ENCODE results near the gene TXNRD2.

TXNRD2 gene

GRCh38 chr22:19857382-19857781 lies 84.2 kb downstream of the TXNRD2 start:
- no peak for DNase-seq (ENCODE audit: low read depth)
- no peak overlapping the region for H3K4me3 ChIP-seq (ENCODE audit: control insufficient read depth, low read depth, low read length)
- TF ChIP-seq CTCF (conservative IDR thresholded peaks at IDR 0.05; ENCODE audit: control insufficient read depth, insufficient read depth, low read depth, low read length): no peak

GRCh38 chr22:19855504-19856409 lies 85.9 kb downstream of the TXNRD2 start:
- H3K4me3 ChIP-seq (ENCODE audit: control insufficient read depth, low read depth, low read length): peak overlapping the region; percentile 76
- peak; percentile 75 for DNase-seq (ENCODE audit: low read depth)
- TF ChIP-seq CTCF (conservative IDR thresholded peaks at IDR 0.05; ENCODE audit: control insufficient read depth, insufficient read depth, low read depth, low read length): no peak

GRCh38 chr22:19854778-19855503 lies 86.7 kb downstream of the TXNRD2 start, which contains the start of the genes GNB1L and RTL10:
GNB1L (minus strand) TSS chr22:19854874; CDS start chr22:19821355, 33,519 bp downstream.
RTL10 (minus strand) TSS chr22:19854874; CDS start chr22:19852261, 2,613 bp downstream.
- peak; percentile 94 for DNase-seq (ENCODE audit: low read depth)
- peak within 1 kb of the TSS; percentile 89 for H3K4me3 ChIP-seq (ENCODE audit: control insufficient read depth, low read depth, low read length)
- TF ChIP-seq CTCF (conservative IDR thresholded peaks at IDR 0.05; ENCODE audit: control insufficient read depth, insufficient read depth, low read depth, low read length): no peak

GRCh38 chr22:19853879-19854777 lies 87.5 kb downstream of the TXNRD2 start:
- H3K4me3 ChIP-seq (ENCODE audit: control insufficient read depth, low read depth, low read length): peak overlapping the region; percentile 89
- no peak for DNase-seq (ENCODE audit: low read depth)
- TF ChIP-seq CTCF (conservative IDR thresholded peaks at IDR 0.05; ENCODE audit: control insufficient read depth, insufficient read depth, low read depth, low read length): no peak

GRCh38 chr22:19853058-19853878 lies 88.3 kb downstream of the TXNRD2 start:
- no peak for DNase-seq (ENCODE audit: low read depth)
- no peak for TF ChIP-seq CTCF (conservative IDR thresholded peaks at IDR 0.05; ENCODE audit: control insufficient read depth, insufficient read depth, low read depth, low read length)
- H3K4me3 ChIP-seq (ENCODE audit: control insufficient read depth, low read depth, low read length): peak overlapping the region; percentile 89
